Hematopoietic multipotent progenitor cell treated with erythropoietin and hydrocortisone succinate and interleukin-3 and kit ligand, for 6 days (in vitro differentiated cells): ENCODE measurements around the gene RTL1.

ENCODE experiments used
- DNase-seq: peaks from one replicate; pipeline ENCODE4 v3.0.0-alpha.2; 2015

Gene RTL1

DNA sequence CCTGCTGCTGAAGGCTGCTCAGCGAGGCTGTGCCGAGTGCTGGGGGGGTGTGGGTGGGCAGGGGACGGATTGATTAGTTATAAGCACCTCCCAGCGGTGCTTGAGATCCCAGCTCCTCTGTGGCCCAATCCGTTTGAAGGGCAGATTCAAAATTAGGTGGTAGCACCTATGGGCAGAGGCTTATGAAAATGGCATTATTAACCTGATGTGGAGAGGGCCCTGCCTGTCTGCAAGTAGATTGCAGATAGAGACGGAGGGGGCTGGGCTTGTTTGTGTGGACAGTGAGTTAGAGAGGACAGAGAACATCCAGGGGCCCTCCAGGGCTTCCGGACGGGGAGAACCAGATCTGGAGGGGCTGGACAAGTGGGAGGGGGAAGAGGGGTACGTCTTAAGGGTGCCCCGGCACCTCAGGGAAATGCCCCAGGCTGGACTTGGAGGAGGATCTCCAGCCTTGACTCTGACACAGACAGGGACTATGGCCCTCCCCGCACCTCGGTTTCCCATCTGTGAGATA lies at the start of gene RTL1:
Gene RTL1, minus strand, starts transcription at position 51 of the 514 bp plus-strand sequence. CDS start 18,934 bp downstream, outside the sequence.
- DNase-seq, result no peak

DNA sequence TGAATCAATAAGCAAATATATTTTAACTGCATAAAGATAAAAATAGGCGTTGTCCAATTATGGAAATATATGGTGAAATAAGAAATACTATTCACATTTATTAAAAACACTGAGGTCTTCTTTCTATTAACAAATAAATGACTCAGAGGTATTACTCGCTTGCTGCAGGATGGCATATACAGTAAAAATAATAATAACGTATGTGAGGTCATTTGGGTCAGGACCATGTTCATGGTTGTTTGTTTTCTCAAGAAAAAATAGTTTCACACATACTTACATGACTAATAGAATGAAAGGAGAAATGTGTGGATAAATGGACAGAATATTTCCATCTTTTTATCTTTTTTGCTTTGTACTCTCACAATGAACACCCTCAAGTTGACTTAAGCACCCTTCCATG lies 46.5 kb upstream of the RTL1 start:
- DNase-seq, result no peak

DNA sequence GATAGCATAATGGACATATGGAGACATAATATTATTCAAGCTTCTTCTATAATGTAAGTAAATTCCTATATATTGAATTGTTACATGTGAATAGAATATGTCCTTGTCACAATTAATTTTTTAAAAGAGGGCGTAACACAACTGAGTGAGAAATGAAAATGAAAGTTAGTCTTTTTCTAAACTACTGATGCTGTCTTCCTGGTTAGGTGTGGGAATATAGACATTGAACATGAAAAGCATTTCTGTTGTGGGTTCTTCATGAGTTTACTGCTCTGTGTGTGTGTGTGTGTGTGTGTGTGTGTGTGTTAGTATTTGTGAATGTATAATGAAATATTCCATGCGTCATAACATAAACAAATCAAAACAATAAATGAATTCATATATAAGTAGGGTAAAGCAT lies 40.5 kb upstream of the RTL1 start:
- DNase-seq, result no peak

DNA sequence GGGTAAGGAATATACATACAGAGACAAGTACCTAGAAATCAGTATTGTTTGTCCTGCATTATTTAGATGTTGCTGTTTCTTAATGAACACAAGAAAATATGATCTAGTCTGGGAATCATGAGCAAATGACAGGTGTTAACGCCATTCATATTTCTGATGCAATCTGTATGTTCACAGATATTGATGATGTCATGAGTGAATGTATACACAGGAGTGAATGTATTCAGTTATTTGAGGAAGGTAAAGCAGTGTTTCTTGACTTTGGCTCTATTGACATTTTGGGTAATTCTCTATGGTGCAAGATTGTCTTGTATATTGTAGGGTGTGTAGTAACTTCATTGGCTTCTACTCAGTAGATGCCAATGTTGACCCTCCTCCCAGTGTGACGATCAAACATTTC lies 26.7 kb upstream of the RTL1 start:
- DNase-seq, result no peak

DNA sequence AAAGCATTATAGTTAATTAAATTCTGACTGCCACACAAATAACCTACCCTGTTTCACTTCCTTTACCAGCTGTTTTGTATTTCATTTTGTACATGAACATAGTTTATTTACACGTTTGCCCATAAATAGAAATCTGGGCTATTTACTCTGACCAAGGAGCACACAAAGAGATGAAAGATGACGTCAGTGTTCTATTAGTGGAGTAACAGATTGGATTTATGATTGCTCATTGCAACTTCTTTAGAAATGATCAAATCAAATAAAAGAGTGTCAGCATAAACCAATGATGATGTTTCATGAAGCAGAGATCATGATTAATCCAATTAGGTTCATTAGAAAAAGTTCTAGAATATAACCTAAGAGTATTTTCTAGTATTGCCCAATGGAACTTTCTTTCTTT lies 12.0 kb upstream of the RTL1 start:
- DNase-seq, result no peak

DNA sequence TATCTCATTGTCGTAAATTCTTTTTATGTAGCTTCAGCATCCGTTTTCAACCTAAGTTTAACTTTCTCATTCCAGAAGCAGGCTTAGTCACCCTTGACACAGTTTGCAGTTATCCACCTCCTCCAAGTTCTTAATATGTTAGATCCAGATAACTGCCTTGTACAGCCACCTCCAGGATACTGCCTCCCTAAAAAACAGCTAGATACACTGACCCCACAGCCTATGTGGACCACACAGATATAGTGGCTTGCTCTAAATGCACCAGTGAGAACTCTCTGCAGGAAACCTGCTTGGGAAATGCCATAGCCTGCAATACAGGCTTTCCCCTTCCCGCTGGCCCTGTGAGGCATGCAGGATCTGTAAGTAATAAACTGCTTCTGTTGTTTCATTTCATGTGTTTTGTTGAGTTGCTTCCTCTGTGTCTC lies 11.1 kb upstream of the RTL1 start:
- no peak for DNase-seq

DNA sequence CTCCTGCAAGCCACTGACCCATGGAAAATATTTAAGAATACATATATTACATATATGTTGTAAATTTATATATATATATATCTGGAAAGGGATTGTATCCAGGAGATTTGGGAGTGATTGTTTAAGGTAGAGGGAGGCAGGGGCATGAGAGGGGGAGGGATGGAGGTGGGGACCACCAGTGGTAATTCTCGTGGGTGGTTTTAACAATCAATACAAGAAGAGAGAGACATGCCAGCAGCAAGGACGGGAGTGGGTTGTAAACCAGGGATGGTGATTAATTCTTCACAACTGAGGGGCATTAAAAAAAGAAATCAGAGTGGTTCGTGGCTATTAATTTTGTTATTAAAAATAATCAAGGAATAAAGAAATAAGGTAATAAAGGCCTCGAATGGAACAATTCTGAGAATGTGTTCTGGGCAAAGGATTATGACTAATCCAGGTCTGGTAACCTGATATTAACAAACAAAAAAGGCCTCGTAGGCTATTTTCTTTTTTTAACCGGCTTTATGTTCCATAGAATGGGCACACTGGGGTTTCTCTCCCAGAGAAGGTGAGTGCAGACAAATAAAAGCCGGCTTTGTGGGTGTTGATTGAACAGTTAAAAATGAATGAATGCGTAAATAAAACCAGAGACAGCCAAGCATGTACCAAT lies 8.3 kb upstream of the RTL1 start:
- DNase-seq, result no peak

DNA sequence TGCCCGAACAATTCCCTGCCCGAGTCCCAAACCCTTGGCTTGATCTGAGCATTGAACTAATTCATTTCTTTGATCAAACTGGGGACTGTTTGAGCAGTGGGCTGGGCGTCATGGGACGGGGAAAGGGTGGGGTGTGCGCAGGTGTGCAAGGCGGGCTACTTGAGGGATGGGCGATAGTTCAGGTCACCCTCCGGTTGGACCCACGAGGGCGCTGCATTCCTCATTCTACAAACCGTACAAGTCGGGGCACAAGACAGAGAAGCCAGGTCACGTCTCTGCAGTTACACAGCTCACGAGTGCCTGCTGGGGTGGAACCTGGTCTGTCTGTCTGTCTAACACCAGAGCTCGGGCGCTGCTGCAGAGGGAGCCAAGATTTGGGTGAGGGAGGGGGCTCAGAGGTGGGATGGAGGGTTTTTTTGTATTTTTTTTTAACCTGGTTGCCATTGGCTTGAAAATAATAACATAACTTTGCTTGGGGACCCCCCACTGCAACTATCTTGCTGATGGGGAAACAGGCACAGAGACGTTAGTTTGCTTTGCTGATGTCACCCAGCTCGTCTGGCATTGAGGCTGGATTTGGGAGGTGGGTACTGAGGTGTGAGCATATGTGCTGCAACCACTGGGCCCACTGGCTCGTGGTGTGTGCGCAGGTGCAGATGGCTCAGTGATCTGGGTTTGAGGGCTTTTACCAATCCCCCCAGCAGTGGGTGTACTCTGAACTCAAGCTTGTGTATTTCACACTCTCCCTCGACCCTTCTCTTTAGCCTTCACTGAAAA lies 7.6 kb upstream of the RTL1 start:
- no peak for DNase-seq

DNA sequence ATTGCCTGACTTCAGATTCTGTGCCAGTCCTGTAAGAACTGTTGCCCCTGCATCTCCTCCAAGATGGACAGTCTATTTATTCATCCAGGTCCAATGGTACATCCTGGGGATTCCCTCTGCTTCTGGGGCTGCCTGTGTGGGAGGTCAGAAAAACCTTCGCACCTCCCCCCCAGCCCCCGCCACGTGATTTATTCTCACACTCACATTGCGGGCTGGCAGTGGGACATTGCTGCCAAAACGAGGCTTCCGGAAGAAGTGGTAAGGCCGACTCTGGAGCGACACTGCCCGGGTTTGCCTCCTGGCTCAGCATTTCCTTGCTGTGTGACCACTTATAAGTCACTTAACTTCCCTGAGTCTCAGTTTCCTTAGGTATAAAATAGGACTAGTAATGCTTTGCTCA lies 5.9 kb upstream of the RTL1 start:
- DNase-seq, result no peak

DNA sequence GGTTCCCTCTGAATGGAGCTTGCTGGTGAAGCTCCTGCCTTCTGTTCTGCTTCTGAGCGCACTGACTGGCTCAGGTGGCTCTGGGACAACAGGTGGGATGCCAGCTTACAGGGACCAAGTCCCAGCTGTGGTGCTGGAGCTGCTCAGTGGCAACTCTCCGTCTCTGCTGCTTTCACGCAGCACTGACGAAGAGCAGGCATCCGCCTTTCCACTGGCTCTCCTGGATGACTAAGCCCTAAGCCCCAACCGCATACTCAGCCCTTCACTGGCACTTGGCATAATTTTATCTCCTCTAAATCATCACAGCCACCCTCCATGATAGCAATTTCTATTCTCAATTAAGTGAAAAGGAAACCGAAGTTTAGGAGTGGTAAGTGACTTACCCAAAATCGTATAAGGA lies 3.7 kb upstream of the RTL1 start:
- no peak for DNase-seq

DNA sequence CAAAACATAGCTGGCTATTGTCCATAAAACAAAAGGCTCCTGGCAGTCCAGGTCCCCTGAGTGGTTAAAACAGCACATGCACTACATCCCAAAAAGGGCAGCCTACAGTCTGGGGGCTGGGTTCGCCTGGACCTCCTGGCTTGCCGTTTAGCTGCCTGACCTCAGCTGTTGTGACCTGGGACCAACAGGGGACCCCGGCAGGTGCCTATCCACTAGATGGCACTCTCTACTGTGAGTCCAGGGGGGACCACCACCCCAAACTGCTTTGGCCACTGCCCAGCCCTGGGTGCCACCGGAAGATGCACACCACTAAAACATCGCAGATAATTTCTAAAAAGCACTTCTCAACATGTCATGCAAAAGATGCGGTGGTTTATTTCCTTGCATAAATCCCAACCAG lies 2.9 kb upstream of the RTL1 start:
- no peak for DNase-seq

DNA sequence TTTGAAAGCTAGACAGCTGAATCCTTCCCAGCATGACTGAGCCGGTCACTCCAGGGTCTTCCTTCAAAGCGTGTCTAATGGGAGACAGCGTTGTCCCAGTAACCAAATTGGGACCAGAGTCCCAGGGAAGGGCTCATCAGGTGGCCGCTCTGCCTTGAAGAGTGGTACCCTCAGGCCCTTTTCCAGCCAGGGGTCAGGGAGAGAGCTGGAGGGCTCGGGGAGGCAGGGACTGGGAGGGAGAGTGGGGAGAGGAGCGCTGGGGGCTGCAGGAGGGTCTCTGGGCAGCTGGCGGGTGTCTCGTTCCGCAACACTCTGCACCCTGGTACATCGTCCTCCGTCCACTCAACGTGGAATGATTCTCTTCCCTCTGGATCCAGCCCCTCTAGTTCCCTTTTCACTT lies 1.6 kb upstream of the RTL1 start:
- no peak for DNase-seq

DNA sequence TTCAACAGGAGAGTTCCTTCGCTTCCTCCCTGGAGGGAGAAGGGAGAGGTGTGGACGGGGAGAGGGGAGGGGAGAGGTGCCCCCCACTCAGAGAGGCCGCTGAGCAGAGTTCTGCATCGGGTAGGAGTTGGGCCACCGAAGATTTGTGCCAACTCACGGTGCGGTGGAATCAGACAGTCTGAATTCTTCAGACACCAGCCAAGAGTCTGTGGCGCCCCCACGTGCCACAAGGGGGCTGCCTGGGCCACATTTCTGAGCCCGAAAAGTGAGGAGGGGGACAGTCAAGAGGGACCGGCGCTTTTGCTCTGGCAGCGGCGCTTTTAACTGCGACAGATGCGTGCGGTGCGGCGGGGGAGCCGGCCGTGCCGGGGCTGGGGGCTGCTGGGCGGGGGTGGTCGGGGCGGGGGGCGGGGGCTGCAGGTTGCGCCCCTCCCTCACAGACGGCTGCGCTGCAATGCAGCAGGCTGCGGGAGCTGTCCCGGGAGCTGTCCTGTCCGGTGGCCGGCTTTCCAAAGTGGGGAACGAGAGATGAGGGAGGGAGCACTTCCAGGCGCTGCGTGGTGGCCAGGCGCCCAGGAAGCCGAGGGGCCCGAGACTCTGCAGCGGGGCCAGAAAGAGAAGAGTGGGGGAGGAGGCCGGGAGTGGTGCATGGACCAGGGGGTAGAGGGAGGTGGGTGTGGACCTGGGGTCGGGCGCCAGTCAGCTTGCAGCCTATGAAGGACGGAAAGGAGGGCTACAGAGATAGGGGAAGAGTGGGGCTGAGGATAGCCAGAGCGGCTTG lies 975 bp upstream of the RTL1 start:
- peak; percentile 40 for DNase-seq

DNA sequence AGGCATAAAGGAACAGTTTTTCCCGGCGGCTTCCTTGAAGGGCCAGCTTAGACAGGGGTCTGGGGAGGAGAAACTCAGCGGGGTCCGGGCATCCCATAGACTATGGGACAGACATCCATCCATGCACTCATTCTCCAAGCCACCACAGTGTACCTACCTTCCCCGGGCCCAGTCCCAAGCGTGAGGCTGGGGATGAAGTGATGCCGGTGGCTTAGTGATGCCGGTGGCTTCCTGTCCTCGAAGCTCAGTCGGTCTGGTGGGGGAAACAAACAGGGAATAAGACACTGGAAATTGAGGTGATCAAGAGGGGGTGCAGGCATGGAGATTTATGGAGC lies 421 bp downstream of the RTL1 start:
- DNase-seq, result no peak

DNA sequence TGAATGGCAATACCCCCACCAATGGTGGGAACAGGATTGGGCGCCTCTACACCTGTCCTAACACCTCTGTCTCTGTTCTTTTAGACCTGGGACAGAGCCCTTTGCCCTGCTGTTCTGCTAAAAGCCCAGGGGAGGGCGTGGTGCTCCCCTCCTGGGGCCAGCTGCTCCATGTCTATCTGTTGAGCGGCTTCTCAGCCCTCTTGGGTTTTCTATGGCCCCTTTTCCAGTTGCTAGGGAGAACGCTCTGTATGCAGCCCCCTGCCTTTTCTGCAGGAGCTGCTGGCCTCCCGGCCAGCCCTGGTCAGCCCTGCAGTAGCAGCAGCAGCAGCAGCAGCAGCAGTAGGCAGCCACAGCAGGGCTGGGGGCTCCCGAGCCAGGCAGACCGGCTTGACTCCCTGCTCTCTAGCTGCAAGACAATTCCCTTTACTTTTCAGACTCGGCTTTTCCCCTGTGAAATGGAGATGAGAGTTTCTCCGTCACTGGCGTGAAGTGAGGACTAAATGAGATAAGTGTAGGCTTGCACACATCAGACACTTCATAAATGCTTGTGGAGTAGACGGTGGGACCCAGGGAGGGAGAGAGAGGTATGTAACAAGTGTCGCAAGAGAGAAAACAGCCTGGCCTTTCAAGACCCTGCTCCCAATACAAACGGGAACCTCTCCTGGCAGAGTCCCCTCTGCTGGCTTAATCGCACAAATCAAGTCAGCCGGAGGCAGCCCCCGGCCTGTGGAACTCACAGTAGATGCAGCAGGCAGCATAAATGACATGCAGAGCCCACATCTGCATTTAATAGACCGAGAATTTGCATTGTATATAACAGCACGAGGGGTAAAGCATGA lies 1.0 kb downstream of the RTL1 start:
- no peak for DNase-seq

DNA sequence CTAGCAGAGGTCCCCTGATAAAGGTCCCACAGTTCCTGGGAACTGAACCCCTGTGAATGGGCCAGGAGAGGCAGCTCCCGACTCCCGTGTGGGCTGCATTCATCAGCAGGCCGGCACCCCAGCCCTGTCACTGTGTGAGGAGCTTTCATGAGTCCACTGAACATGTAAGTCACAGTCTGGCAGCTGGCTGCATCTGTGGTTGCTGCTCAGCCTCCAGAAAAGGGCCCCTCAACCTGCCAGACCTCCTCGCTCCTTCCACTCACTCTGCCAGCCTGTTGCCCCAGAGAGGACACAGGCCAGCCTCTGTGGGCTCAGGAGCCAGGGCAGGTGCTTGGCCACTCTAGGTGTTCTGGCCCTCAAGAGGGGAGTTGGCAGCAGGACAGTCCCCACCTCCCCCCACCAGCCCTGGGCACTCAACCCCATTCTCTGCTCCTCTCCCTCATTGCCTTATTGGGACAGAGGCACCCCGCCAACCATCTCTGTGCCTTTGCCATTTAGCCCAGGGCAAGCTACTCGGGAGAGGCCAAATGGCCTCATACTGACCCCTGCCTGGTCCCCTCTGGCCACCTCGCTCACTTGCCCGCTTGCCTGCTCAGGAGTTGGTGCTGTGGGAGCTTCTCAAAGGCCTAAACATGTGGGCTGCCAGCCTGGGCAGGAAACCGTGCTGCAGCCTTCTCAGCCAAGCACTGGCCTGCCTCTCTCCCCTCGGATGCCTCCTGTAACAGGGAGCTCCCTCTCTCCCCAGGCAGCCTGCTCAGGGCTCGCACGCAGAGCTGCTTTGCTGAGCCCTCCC lies 1.9 kb downstream of the RTL1 start:
- no peak for DNase-seq

DNA sequence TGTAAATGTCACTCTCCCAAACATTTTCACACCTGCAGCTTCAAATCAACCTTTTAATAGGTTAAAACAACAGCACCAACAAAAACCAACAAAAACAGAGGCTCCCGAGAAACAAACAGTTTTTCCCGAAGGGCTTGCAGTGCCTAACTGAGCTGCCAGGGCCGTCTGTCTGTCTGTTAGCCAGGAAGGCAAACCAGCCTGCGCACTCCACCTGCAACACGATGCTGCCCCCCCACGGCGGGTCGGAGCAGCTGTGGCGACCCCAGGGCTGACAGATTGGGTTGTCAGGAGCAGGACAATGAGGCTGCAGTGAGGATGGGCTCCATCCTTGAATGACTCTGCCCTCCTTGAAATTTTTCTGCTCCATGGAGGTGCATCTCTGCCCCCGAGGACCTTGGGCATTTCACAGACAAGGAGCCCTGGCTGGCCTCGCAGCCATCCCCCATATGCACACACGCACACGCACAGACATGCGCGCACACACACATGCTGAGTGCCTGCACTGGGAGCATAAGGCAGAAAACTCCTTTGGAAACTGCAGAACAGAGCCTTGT lies 2.6 kb downstream of the RTL1 start:
- DNase-seq, result peak; percentile 47

DNA sequence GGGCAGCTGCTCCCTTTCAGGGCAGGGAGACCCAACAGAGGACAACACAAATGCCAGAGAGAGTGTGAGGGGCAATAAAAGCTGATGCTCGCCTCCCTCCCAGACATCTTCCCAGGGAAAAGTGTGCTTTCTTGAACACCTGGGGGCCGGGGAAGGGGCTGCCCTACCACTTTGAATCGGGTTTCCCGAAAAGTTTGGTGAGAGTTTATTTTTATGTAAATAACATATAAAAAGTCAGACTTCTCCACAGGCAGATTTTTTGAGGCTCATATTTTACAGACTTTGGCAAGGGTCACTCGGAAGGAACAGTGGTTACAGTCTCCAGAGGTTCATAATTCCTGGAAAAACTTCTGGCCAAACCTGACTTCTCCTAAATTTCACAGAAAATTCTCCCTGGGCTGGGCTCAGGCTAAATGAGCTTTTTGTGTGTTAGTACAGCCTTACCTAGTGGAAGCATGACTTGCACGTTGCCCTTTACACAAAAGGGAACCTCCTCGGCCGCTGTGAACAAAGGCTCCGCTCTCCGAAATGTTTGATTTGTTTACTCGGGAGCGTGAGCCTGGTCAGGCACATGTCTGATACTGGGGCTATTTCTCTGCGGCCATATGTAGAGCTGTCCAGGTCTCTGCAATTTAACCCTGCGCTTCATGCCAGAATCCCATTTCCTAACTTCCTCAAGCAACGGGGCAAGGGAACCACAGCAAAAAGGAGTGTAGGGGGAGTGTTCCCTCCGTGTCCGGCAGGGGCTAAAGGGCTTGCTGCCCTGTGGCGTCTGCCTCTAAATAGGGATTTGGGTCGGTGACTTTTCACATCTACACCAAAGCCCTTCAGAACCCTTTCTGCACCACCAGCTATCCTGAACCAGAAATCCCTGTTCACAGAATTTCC lies 3.4 kb downstream of the RTL1 start:
- DNase-seq, result peak; percentile 45

DNA sequence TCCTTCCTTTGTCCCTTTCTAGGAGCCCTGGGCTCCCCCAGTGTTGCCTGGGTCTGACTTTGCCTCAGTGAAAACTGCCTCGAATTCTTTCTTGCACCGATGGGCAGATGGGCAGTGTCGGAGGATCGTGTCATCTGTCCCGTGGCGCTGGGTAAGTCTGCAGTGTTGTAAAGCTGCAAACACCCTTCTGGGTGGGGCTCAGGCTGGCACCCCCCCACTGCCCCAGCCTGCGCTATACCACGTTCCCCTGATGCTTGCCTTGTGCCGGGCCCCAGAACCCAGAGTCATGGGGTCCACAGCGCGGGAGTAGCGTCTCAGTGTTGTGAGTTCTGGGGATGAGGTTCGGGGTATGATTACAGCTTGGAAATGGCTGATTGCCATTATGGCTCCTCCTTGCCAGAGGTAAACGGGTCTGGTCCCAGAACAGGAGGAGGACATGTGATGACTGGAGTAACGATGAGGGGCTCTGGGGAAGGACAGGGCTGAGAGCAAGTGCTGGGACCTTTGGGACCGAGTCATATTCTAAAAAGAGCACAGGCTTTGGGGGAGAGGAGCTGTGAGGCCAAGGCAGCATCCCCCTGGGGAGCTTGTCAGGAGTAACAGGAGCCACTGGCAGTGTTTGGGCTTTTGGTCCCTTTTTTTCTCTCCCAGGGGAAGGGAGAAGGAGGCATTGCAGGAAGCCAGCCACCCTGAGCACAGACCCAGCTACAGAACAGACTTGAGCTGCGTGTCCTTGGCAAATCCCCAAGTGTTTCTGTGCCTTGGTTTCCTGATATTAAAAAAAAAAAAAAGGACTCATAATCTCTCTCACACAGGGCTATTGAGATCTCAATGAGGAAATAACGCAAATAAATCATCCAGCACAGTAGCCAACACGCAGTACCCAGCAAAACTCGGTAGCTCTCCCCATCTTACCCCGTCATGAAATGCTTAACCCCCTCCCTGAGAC lies 4.3 kb downstream of the RTL1 start:
- peak; percentile 38 for DNase-seq
